HPDE6-E6E7 (cell line): ENCODE data around the gene PROB1.
"Not testable (repeated sequence)": the region's sequence is repeated elsewhere in the genome, so short reads cannot be mapped to it uniquely, and the experiment has no call there.

ENCODE experiments used
- DNase-seq: peaks from one replicate; pipeline ENCODE4 v3.0.0; 2011; ENCODE audit warnings: missing footprints; ENCODE audit errors: extremely low spot score

The PROB1 gene

GRCh38 chr5:139378101-139378825 lies 16.6 kb downstream of the PROB1 start:
- DNase-seq: no peak

- no peak for DNase-seq
Observed at GRCh38 chr5:139377226-139377625, 17.7 kb downstream of the PROB1 start.

- DNase-seq: no peak
Observed at GRCh38 chr5:139376364-139376763, 18.5 kb downstream of the PROB1 start.

- no peak for DNase-seq
Observed at GRCh38 chr5:139374909-139375308, 20.0 kb downstream of the PROB1 start.

- no peak for DNase-seq
Observed at GRCh38 chr5:139371482-139372435, 23.1 kb downstream of the PROB1 start.

GRCh38 chr5:139369181-139369580 lies 25.7 kb downstream of the PROB1 start:
- DNase-seq: no peak

GRCh38 chr5:139368613-139369012 lies 26.3 kb downstream of the PROB1 start:
- no peak for DNase-seq

- no peak for DNase-seq
Observed at GRCh38 chr5:139364466-139364865, 30.4 kb downstream of the PROB1 start.

- no peak for DNase-seq
Observed at GRCh38 chr5:139363937-139364336, 31.0 kb downstream of the PROB1 start.

GRCh38 chr5:139361835-139362429 lies 33.0 kb downstream of the PROB1 start:
- no peak for DNase-seq

GRCh38 chr5:139360384-139360783 lies 34.5 kb downstream of the PROB1 start:
- no peak for DNase-seq

- no peak for DNase-seq
Observed at GRCh38 chr5:139358064-139358463, 36.8 kb downstream of the PROB1 start.

GRCh38 chr5:139355900-139356299 lies 39.0 kb downstream of the PROB1 start:
- not testable (repeated sequence) for DNase-seq

GRCh38 chr5:139354186-139354585 lies 40.7 kb downstream of the PROB1 start:
- no peak for DNase-seq

- DNase-seq: not testable (repeated sequence)
Observed at GRCh38 chr5:139347863-139348262, 47.0 kb downstream of the PROB1 start.

GRCh38 chr5:139345442-139345841 lies 49.5 kb downstream of the PROB1 start:
- not testable (repeated sequence) for DNase-seq

GRCh38 chr5:139344177-139344576 lies 50.7 kb downstream of the PROB1 start:
- no peak for DNase-seq

GRCh38 chr5:139343476-139343875 lies 51.4 kb downstream of the PROB1 start:
- no peak for DNase-seq

GRCh38 chr5:139342423-139342723 lies 52.5 kb downstream of the PROB1 start:
- no peak for DNase-seq

GRCh38 chr5:139341689-139342422 lies 53.0 kb downstream of the PROB1 start, which contains the start of gene PAIP2:
PAIP2 (plus strand) TSS chr5:139341854; CDS start chr5:139363785, 21,931 bp downstream.
- peak; percentile 89 for DNase-seq

GRCh38 chr5:139341187-139341688 lies 53.7 kb downstream of the PROB1 start:
- no peak for DNase-seq
